Ecto neural progenitor cell (in vitro differentiated cells): Measurements from ENCODE around the gene MICAL1.

ENCODE experiments used
- DNase-seq: peaks from one replicate; pipeline ENCODE4 v3.0.0-alpha.2; 2018; ENCODE audit warnings: low spot score

MICAL1 gene

GRCh38 chr6:109436041-109436440 lies 19.5 kb downstream of the MICAL1 start:
- no peak for DNase-seq

GRCh38 chr6:109434456-109434855 lies 21.1 kb downstream of the MICAL1 start:
- no peak for DNase-seq

- no peak for DNase-seq
These were observed 26.1 kb downstream of the MICAL1 start for GRCh38 chr6:109429496-109429895.

- DNase-seq, result no peak
These were observed 26.6 kb downstream of the MICAL1 start for GRCh38 chr6:109428889-109429477.

- DNase-seq, result no peak
These were observed 30.6 kb downstream of the MICAL1 start for GRCh38 chr6:109424946-109425345.

- no peak for DNase-seq
These were observed 34.4 kb downstream of the MICAL1 start for GRCh38 chr6:109421184-109421583.

- DNase-seq, result no peak
These were observed 34.8 kb downstream of the MICAL1 start for GRCh38 chr6:109420751-109421150.

- no peak for DNase-seq
These were observed 37.9 kb downstream of the MICAL1 start for GRCh38 chr6:109417646-109418045.

GRCh38 chr6:109411034-109411433 lies 44.5 kb downstream of the MICAL1 start:
- no peak for DNase-seq

GRCh38 chr6:109406196-109406595 lies 49.4 kb downstream of the MICAL1 start:
- DNase-seq, result no peak

GRCh38 chr6:109397020-109397419 lies 58.6 kb downstream of the MICAL1 start:
- no peak for DNase-seq

- no peak for DNase-seq
These were observed 59.4 kb downstream of the MICAL1 start for GRCh38 chr6:109396046-109396718.
